Psoas muscle (tissue), 8 donors: Measurements from ENCODE around the gene NCKAP1. TPM values are rescaled to one million over a fixed set of nuclear protein-coding genes. Genes with fewer than 3 reads are reported as not detected.

Experiments
- ATAC-seq, 4 donors: fragments of 200-7000 bp; cut with Tn5 transposase; one replicate each; pipeline ENCODE4 v1.9.1; 2020; ENCODE audit warnings: moderate library complexity in 3 of 4, mild to moderate bottlenecking in 2 of 4
- DNase-seq, 2 donors: peaks; one replicate each; pipeline ENCODE4 v3.0.0-alpha.2; 2020
- H3K27ac ChIP-seq: fragments of 200-600 bp; one replicate; pipeline ENCODE4 v1.8.0; 2022
- H3K27me3 ChIP-seq, 3 donors: fragments of 200-600 bp in 1 of 3; one replicate each; pipeline versions ENCODE4 v1.6.1 to v1.8.0; 2013 to 2022; ENCODE audit warnings: low read length in 2 of 3, mild to moderate bottlenecking in 2 of 3, moderate library complexity in 1 of 3; ENCODE audit not compliant: insufficient read depth in 3 of 3
- H3K36me3 ChIP-seq, 2 donors: fragments of 200-600 bp in 1 of 2; one replicate each; pipeline versions ENCODE4 v1.6.1 to v1.8.0; 2013 to 2022; ENCODE audit warnings: low read depth in 1 of 2, mild to moderate bottlenecking in 1 of 2, moderate library complexity in 1 of 2; ENCODE audit not compliant: insufficient read depth in 1 of 2
- H3K4me1 ChIP-seq: fragments of 200-600 bp; one replicate; pipeline ENCODE4 v1.8.0; 2022
- H3K4me3 ChIP-seq: fragments of 200-600 bp; one replicate; pipeline ENCODE4 v1.8.0; 2022; ENCODE audit warnings: mild to moderate bottlenecking
- H3K9me3 ChIP-seq: fragments of 200-600 bp; one replicate; pipeline ENCODE4 v1.8.0; 2022
- CTCF ChIP-seq: fragments of 200-600 bp; IDR thresholded peaks from one replicate; pipeline ENCODE4 v1.8.0; 2022; ENCODE audit warnings: antibody characterized with exemption
- WGBS, 3 donors: extraction: QIAGEN DNeasy Blood & Tissue Kit; methylation state at CpG; one replicate each; pipeline versions ENCODE4 v1.1.6 to v1.1.7; 2013; 5-methylcytosine and 5-hydroxymethylcytosine counted together
- intact Hi-C, 2 donors: fragments of 100-400 bp; cut with DNase I; formaldehyde crosslinking; loops; one replicate each; pipeline versions ENCODE4 v1.11.0 to v1.14.2; 2022
- polyA plus RNA-seq, 3 donors: library from polyadenylated mRNA; stranded (reverse); fragments of 200-250 nt; gene quantifications; one replicate each; pipeline ENCODE4 v1.2.3, GENCODE V29; 2013
- total RNA-seq, 4 donors: library from RNA; stranded (reverse); fragmentation: NEBNext Ultra II Directional in 2 of 4; extraction: Animal tissue kit (Norgen Biotek cat#: 25700) in 2 of 4; gene quantifications; one replicate each; pipeline versions ENCODE4 v1.2.1 to v1.2.4, GENCODE V29; 2021 to 2023
- donor health status: healthy with polysubstance abuse.
- donor health status: DM: no; HTN: no; CAD: no; lungs with moderate emphysema.
- donor health status: Bipolar disorder and iron deficiency.
- donor health status: healthy.
- donor health status: DM: yes; HTN: yes; CAD: no.
- donor health status: DM: no; HTN: no; CAD: no.
- donor health status: DM: no; HTN: no; CAD: no.
- donor health status: DM: yes; HTN: yes; CAD: no.

NCKAP1 gene
- total and polyA plus RNA-seq, 7 donors: 94.1 to 262 (median 120) TPM

- no peaks in the 10 kb centered on the region for H3K27me3 ChIP-seq
- H3K27ac ChIP-seq: peak overlapping the region; percentile 99
- TF ChIP-seq CTCF: no peak
- H3K4me1 ChIP-seq: peaks cover 69% of the 10 kb centered on the region
- no peaks in the 10 kb centered on the region for H3K36me3 ChIP-seq
- H3K4me3 ChIP-seq: peak overlapping the region; percentile 85
- WGBS, 3 donors: 92 to 95% (median 93%) methylated on average over 1 of the region's 1 CpG
- intact Hi-C loops: loop anchor here in 1 of 2 donors (5.0 kb wide), 1 partner anchor 42 kb away; the partner anchor contains the start of gene DUSP19
- DNase-seq (no peak), ATAC-seq (no peak)
- no peaks in the 10 kb centered on the region for H3K9me3 ChIP-seq
These were observed 3.5 kb downstream of the NCKAP1 start for GRCh38 chr2:183034806-183035205.

GRCh38 chr2:183033951-183034350 is 4.3 kb downstream of the NCKAP1 start:
- WGBS, 3 donors: 81 to 92% (median 82%) methylated on average over 1 of the region's 1 CpG
- no peak for DNase-seq
- no peaks in the 10 kb centered on the region for H3K36me3 ChIP-seq
- TF ChIP-seq CTCF: no peak
- intact Hi-C loops: no loop called here
- H3K27me3 ChIP-seq: no peaks in the 10 kb centered on the region
- H3K4me3 ChIP-seq: peak overlapping the region; percentile 85
- H3K27ac ChIP-seq: peak overlapping the region; percentile 99
- H3K9me3 ChIP-seq: no peaks in the 10 kb centered on the region
- peaks cover 76% of the 10 kb centered on the region for H3K4me1 ChIP-seq
- no peak for ATAC-seq

GRCh38 chr2:183031911-183032794 is 6.1 kb downstream of the NCKAP1 start:
- H3K9me3 ChIP-seq: no peaks in the 10 kb centered on the region
- ATAC-seq (peak in 2 of 4 donors; percentile 55 to 61), DNase-seq (no peak)
- peaks cover 88% of the 10 kb centered on the region for H3K4me1 ChIP-seq
- H3K36me3 ChIP-seq: no peaks in the 10 kb centered on the region
- no peaks in the 10 kb centered on the region for H3K27me3 ChIP-seq
- WGBS, 3 donors: 91 to 96% (median 94%) methylated on average over 4 of the region's 4 CpGs
- intact Hi-C loops: no loop called here
- no peak overlapping the region for H3K27ac ChIP-seq
- TF ChIP-seq CTCF: no peak
- H3K4me3 ChIP-seq: no peak overlapping the region

GRCh38 chr2:183029219-183029618 is 9.0 kb downstream of the NCKAP1 start:
- no peak overlapping the region for H3K27ac ChIP-seq
- peaks cover 87% of the 10 kb centered on the region for H3K4me1 ChIP-seq
- no peaks in the 10 kb centered on the region for H3K27me3 ChIP-seq

More at GRCh38 chr2:183029219-183029618, 9.0 kb downstream of the NCKAP1 start:
- WGBS, 3 donors: 90 to 98% (median 93%) methylated on average over 2 of the region's 2 CpGs
- H3K36me3 ChIP-seq: no peaks in the 10 kb centered on the region
- no peak for TF ChIP-seq CTCF
- H3K4me3 ChIP-seq: no peak overlapping the region
- DNase-seq (no peak), ATAC-seq (no peak)
- intact Hi-C loops: no loop called here
- no peaks in the 10 kb centered on the region for H3K9me3 ChIP-seq
